Measurements from ENCODE around the gene SHCBP1L.

GRCh38 chr1:182977480-182977879 lies 24.5 kb upstream of the SHCBP1L start:
- TF ChIP-seq EZH2 (IDR thresholded peaks at IDR 0.05), result no peak
- TF ChIP-seq CTCF (IDR thresholded peaks at IDR 0.05), result no peak

Measured in neural progenitor cell (in vitro differentiated cells).